ENCODE measurements around the gene ANKRD23. TPM values are rescaled to one million over a fixed set of nuclear protein-coding genes. Genes with fewer than 3 reads are reported as not detected.

The ANKRD23 gene
- total and polyA plus RNA-seq, 2 of the 8 experiments (the other 6 are each of a cell fraction or from before 2014, with no cell fraction given): 3.4 to 3.5 TPM

- no peak overlapping the region for H3K9ac ChIP-seq (replicated peaks in 1 of 4; ENCODE audit: extremely low read depth in 1 of 4, low read depth in 3 of 4, low read length in 3 of 4)
- ChIA-PET POLR2A (ENCODE audit: partially characterized antibody) (interaction anchor here (1.0 to 2.6 kb wide), 5 partner anchors 9 to 26 kb away, joined by 3 to 12 read pairs (median 4); partner anchors contain the start of gene ANKRD23), CTCF (ENCODE audit: partially characterized antibody) (interaction anchor here (0.6 to 5.3 kb wide), 8 partner anchors 9 to 135 kb away, joined by 3 to 30 read pairs (median 4); no protein-coding TSS in a partner anchor)
- H2AK5ac ChIP-seq (ENCODE audit: low read depth, low read length): no peak overlapping the region
- peak overlapping the region; percentile 98 for H3K4me2 ChIP-seq (ENCODE audit: insufficient read depth in 1 of 2, low read depth in 2 of 2, low read length in 2 of 2)
- H3K4ac ChIP-seq (replicated peaks; ENCODE audit: insufficient read length, low read depth, low read length): no peak overlapping the region
- no peaks in the 10 kb centered on the region for H3K9me3 ChIP-seq (ENCODE audit: insufficient read depth in 2 of 2, low read depth in 1 of 2, low read length in 1 of 2)
- H2BK20ac ChIP-seq (ENCODE audit: low read length): no peak overlapping the region
- peaks cover 3 to 57% of the 10 kb centered on the region in 2 experiments; a peak in 3 of 4 replicates for H3K79me2 ChIP-seq (ENCODE audit: control insufficient read depth in 1 of 2, insufficient read depth in 2 of 2, low read length in 2 of 2)
- no peak overlapping the region for H2AFZ ChIP-seq (ENCODE audit: low read length)
- H2BK5ac ChIP-seq (ENCODE audit: low read depth, low read length): no peak overlapping the region
- H4K91ac ChIP-seq (replicated peaks; ENCODE audit: insufficient read length, low read length): no peak overlapping the region
- H3K4me3 ChIP-seq (ENCODE audit: extremely low read depth in 1 of 4, insufficient read depth in 2 of 4, low read depth in 3 of 4, low read length in 4 of 4): peak overlapping the region; percentile 63 to 89 (median 72); a peak in 5 of 8 replicates
- H3K4me1 ChIP-seq (replicated peaks in 1 of 4; ENCODE audit: control insufficient read depth in 3 of 4, insufficient read depth in 4 of 4, low read length in 3 of 4): peaks cover 0 to 22% (median 16%) of the 10 kb centered on the region in 4 experiments; a peak in 6 of 7 replicates
- no peak overlapping the region for H2BK120ac ChIP-seq (replicated peaks; ENCODE audit: low read depth, low read length)
- H3K27ac ChIP-seq (ENCODE audit: low read depth, low read length): no peak overlapping the region
- no peak for FAIRE-seq
- no peak for DNase-seq (ENCODE audit: low read depth in 1 of 2, low spot score in 2 of 2)
- H3K14ac ChIP-seq (ENCODE audit: insufficient read length): no peak overlapping the region
- H3K79me1 ChIP-seq (ENCODE audit: low read depth, low read length): peaks cover 29% of the 10 kb centered on the region
- peaks cover 17% of the 10 kb centered on the region for H3K23me2 ChIP-seq (ENCODE audit: low read depth, low read length)
- H3K36me3 ChIP-seq (ENCODE audit: control insufficient read depth in 2 of 4, insufficient read depth in 4 of 4, low read length in 3 of 4): peaks cover 0 to 11% (median 2%) of the 10 kb centered on the region in 4 experiments; a peak in 3 of 8 replicates
- peaks cover 18 to 33% of the 10 kb centered on the region in 2 experiments for H4K20me1 ChIP-seq (replicated peaks in 1 of 2; ENCODE audit: control insufficient read depth in 1 of 2, insufficient read depth in 2 of 2, low read length in 2 of 2)
- H3K23ac ChIP-seq (ENCODE audit: insufficient read length): no peak overlapping the region
- no peak overlapping the region for H3K18ac ChIP-seq (ENCODE audit: extremely low read depth, low read length)
- no peak overlapping the region for H3K56ac ChIP-seq (replicated peaks; ENCODE audit: insufficient read length, low read depth, low read length)
- no peak overlapping the region for H4K5ac ChIP-seq (ENCODE audit: insufficient read length, low read depth, low read length)
- WGBS, 2 experiments (ENCODE audit: extremely low coverage in 1 of 2, insufficient coverage in 1 of 2, insufficient read length in 1 of 2, insufficient replicate concordance in 2 of 2, low coverage in 1 of 2, low lambda C conversion rate in 2 of 2, missing lambda C conversion rate in 1 of 2): 91% methylated on average over 8 of the region's 8 CpGs; no CpG with 5 or more reads in 1 of the 2 experiments
- H4K8ac ChIP-seq (ENCODE audit: extremely low read depth, insufficient read depth, low read length): no peak overlapping the region
- TF ChIP-seq POU5F1 (IDR thresholded peaks at IDR 0.05; ENCODE audit: low read depth, low read length) (no peak), ASH2L (IDR thresholded peaks at IDR 0.05; ENCODE audit: low read length) (no peak), BCL11A (IDR thresholded peaks at IDR 0.05; ENCODE audit: low read depth in 2 of 2, low read length in 2 of 2) (no peak), CBX8 (IDR thresholded peaks at IDR 0.05; ENCODE audit: borderline replicate concordance, low read depth, low read length) (no peak), MAFK (IDR thresholded peaks at IDR 0.05; ENCODE audit: low read depth, low read length) (no peak), POLR2AphosphoS5 (IDR thresholded peaks at IDR 0.05; ENCODE audit: low read depth, low read length) (no peak), YY1 (IDR thresholded peaks at IDR 0.05; ENCODE audit: low read depth, low read length) (no peak)
- no peak overlapping the region for H2BK15ac ChIP-seq (ENCODE audit: low read length)
- no peak overlapping the region for H2BK12ac ChIP-seq (ENCODE audit: low read depth, low read length)
- no peaks in the 10 kb centered on the region; a peak in 1 of 7 replicates for H3K27me3 ChIP-seq (replicated peaks in 1 of 4; ENCODE audit: control insufficient read depth in 3 of 4, extremely low read depth in 1 of 4, insufficient read depth in 3 of 4, low read length in 3 of 4)
These were observed 25.9 kb downstream of the ANKRD23 start for GRCh38 chr2:96817882-96818281.

All from H1 (cell line).